Measurements from ENCODE around the gene DOK5. TPM values are rescaled to one million over a fixed set of nuclear protein-coding genes. Genes with fewer than 3 reads are reported as not detected.

DOK5 gene
- total and polyA plus RNA-seq, 2 of the 8 experiments (the other 6 are each of a cell fraction or from before 2014, with no cell fraction given): 8.9 to 15.0 TPM

GRCh38 chr20:54633374-54634355 is 158.3 kb downstream of the DOK5 start (continued):
- no peak for TF ChIP-seq CHD7 (IDR thresholded peaks at IDR 0.05; ENCODE audit: insufficient replicate concordance, low read length)
- no peak for TF ChIP-seq MAX (IDR thresholded peaks at IDR 0.05)
- TF ChIP-seq TBP (IDR thresholded peaks at IDR 0.05; ENCODE audit: low read depth, low read length): no peak
- TF ChIP-seq SAP30 (IDR thresholded peaks at IDR 0.05; ENCODE audit: insufficient read depth, insufficient replicate concordance, low read length): no peak
- TF ChIP-seq RAD21 (IDR thresholded peaks at IDR 0.05 in 1 of 2, conservative IDR thresholded peaks at IDR 0.05 in 1 of 2; ENCODE audit: low read depth in 2 of 2, low read length in 2 of 2): no peak
- no peak for TF ChIP-seq FOSL1 (IDR thresholded peaks at IDR 0.05; ENCODE audit: insufficient read depth, low read depth, low read length)
- TF ChIP-seq, protein P1, sequence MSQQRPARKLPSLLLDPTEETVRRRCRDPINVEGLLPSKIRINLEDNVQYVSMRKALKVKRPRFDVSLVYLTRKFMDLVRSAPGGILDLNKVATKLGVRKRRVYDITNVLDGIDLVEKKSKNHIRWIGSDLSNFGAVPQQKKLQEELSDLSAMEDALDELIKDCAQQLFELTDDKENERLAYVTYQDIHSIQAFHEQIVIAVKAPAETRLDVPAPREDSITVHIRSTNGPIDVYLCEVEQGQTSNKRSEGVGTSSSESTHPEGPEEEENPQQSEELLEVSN (IDR thresholded peaks at IDR 0.05): no peak
